PFSK-1 (cell line): ENCODE measurements around the gene TMEM109.

Experiments
- FOXP2 ChIP-seq: optimal IDR thresholded peaks from 2 replicates; pipeline ENCODE3; 2011; ENCODE audit warnings: borderline replicate concordance, control low read depth, inconsistent platforms; ENCODE audit not compliant: insufficient read depth; ENCODE audit errors: extremely low read length, extremely low read depth
- POLR2AphosphoS5 ChIP-seq: IDR thresholded peaks from 2 replicates; pipeline ENCODE4 v1.6.1; 2012; ENCODE audit warnings: low read depth, mild to moderate bottlenecking, control low read depth, low read length, moderate library complexity
- REST ChIP-seq, 2 experiments: IDR thresholded peaks; 2 replicates each; pipeline versions ENCODE4 v1.6.1 to v1.8.0; 2011 to 2012; ENCODE audit warnings: low read depth in 2 of 2, low read length in 2 of 2, control low read depth in 1 of 2, inconsistent platforms in 1 of 2, mild to moderate bottlenecking in 1 of 2, moderate library complexity in 1 of 2; ENCODE audit not compliant: insufficient read depth in 1 of 2
- SIN3A ChIP-seq: IDR thresholded peaks from 2 replicates; pipeline ENCODE4 v1.6.1; 2012; ENCODE audit warnings: mild to moderate bottlenecking, low read length, moderate library complexity, borderline replicate concordance; ENCODE audit not compliant: insufficient read depth
- TAF1 ChIP-seq: IDR thresholded peaks from 2 replicates; pipeline ENCODE4 v1.6.1; 2012; ENCODE audit warnings: low read length, control low read depth, borderline replicate concordance; ENCODE audit not compliant: insufficient read depth

The TMEM109 gene

GRCh38 chr11:60951904-60952741 lies 38.2 kb downstream of the TMEM109 start, which contains the start of gene SLC15A3:
Gene SLC15A3, minus strand, starts transcription at chr11:60952176. Its CDS starts 625 bp downstream, at chr11:60951551.
- TF ChIP-seq POLR2AphosphoS5 = no peak
- TF ChIP-seq TAF1 = no peak
- TF ChIP-seq SIN3A = no peak
- TF ChIP-seq FOXP2 = no peak
- TF ChIP-seq REST (IDR thresholded peaks at IDR 0.05; ENCODE audit: insufficient read depth in 1 of 2, low read depth in 2 of 2, low read length in 2 of 2) = no peak

- TF ChIP-seq TAF1 (no peak), POLR2AphosphoS5 (no peak), SIN3A (no peak), FOXP2 (no peak)
Measured at GRCh38 chr11:60952742-60953170, 38.8 kb downstream of the TMEM109 start.

- TF ChIP-seq TAF1 = no peak
- TF ChIP-seq REST (IDR thresholded peaks at IDR 0.05; ENCODE audit: insufficient read depth in 1 of 2, low read depth in 2 of 2, low read length in 2 of 2) = no peak
- TF ChIP-seq FOXP2 = no peak
- no peak for TF ChIP-seq POLR2AphosphoS5
Measured at GRCh38 chr11:60953781-60954180, 39.8 kb downstream of the TMEM109 start.

- TF ChIP-seq REST (IDR thresholded peaks at IDR 0.05; ENCODE audit: insufficient read depth in 1 of 2, low read depth in 2 of 2, low read length in 2 of 2) = no peak
Measured at GRCh38 chr11:60954421-60954820, 40.5 kb downstream of the TMEM109 start.

- TF ChIP-seq TAF1 = no peak
- no peak for TF ChIP-seq REST (IDR thresholded peaks at IDR 0.05; ENCODE audit: insufficient read depth in 1 of 2, low read depth in 2 of 2, low read length in 2 of 2)
- TF ChIP-seq POLR2AphosphoS5 = no peak
- TF ChIP-seq SIN3A = no peak
- TF ChIP-seq FOXP2 = no peak
Measured at GRCh38 chr11:60955571-60955970, 41.6 kb downstream of the TMEM109 start.
